Right renal pelvis (tissue), 4 donors: ENCODE results near the gene PIGQ. TPM values are rescaled to one million over a fixed set of nuclear protein-coding genes. Genes with fewer than 3 reads are reported as not detected.

Experiments
- DNase-seq, 4 donors: peaks; one replicate each; pipeline ENCODE4 v3.0.0-alpha.2; 2013; ENCODE audit warnings: low read depth in 4 of 4, low spot score in 3 of 4, missing footprints in 1 of 4
- polyA plus RNA-seq, 4 donors: library from polyadenylated mRNA; unstranded; fragments of 120-200 nt; gene quantifications; one replicate each; pipeline ENCODE4 v1.2.1, GENCODE V29; 2013; ENCODE audit not compliant: insufficient read length in 4 of 4

Gene PIGQ
- polyA plus RNA-seq, 4 donors: 54.7 to 75.4 (median 65.0) TPM

GRCh38 chr16:566475-567372 is 3.0 kb upstream of the PIGQ start, which contains the start of gene NHLRC4:
Gene NHLRC4 (plus strand): TSS chr16:567005. CDS start chr16:568048, 1,043 bp downstream.
- DNase-seq: peak in 2 of 4 donors; percentile 65 to 69

GRCh38 chr16:567373-568256 is 2.2 kb upstream of the PIGQ start:
- DNase-seq: no peak

- no peak for DNase-seq
Observed at GRCh38 chr16:568401-569258, 1.1 kb upstream of the PIGQ start.

GRCh38 chr16:572865-573650 is 3.3 kb downstream of the PIGQ start:
- DNase-seq: no peak

- DNase-seq: no peak
Observed at GRCh38 chr16:574021-574760, 4.4 kb downstream of the PIGQ start.

GRCh38 chr16:575354-576196 is 5.8 kb downstream of the PIGQ start:
- DNase-seq: no peak

GRCh38 chr16:576197-576822 is 6.5 kb downstream of the PIGQ start:
- no peak for DNase-seq

GRCh38 chr16:576823-577201 is 7.0 kb downstream of the PIGQ start:
- DNase-seq: no peak

- no peak for DNase-seq
Observed at GRCh38 chr16:577796-578195, 8.0 kb downstream of the PIGQ start.

GRCh38 chr16:578232-578869 is 8.6 kb downstream of the PIGQ start:
- DNase-seq: no peak

GRCh38 chr16:578870-579405 is 9.2 kb downstream of the PIGQ start:
- DNase-seq: no peak

GRCh38 chr16:580141-580945 is 10.6 kb downstream of the PIGQ start:
- no peak for DNase-seq

GRCh38 chr16:580946-581498 is 11.3 kb downstream of the PIGQ start:
- DNase-seq: no peak

- DNase-seq: no peak
Observed at GRCh38 chr16:582218-582613, 12.4 kb downstream of the PIGQ start.

GRCh38 chr16:582614-583331 is 13.0 kb downstream of the PIGQ start:
- DNase-seq: no peak
